HEK293 (cell line): Measurements from ENCODE around the gene PTPN3.

Experiments used
- CTCF ChIA-PET: fragments of 350-600 bp; formaldehyde crosslinking; extraction: SDS; loops from one replicate; lab custom pipeline; 2021; ENCODE audit warnings: antibody characterized with exemption; lab: Yijun Ruan, JAX
- POLR2A ChIA-PET: fragments of 300-600 bp; formaldehyde crosslinking; extraction: SDS; loops from one replicate; lab custom pipeline; 2020; ENCODE audit warnings: antibody characterized with exemption, inconsistent platforms; lab: Yijun Ruan, JAX
- H3K27ac ChIP-seq: fragments of 200-500 bp; sonication (Bioruptor generic); 2 replicates; pipeline ENCODE4 v1.5.1; 2014; ENCODE audit warnings: low read depth, low read length, control low read depth, inconsistent platforms; ENCODE audit errors: extremely low read depth
- H3K36me3 ChIP-seq, 2 experiments: fragments of 200-500 bp in 1 of 2; sonication (Bioruptor generic) in 1 of 2; 1 replicate in 1 of 2; 2 replicates in 1 of 2; pipeline ENCODE4 v1.5.1; 2014 to 2017; ENCODE audit warnings: inconsistent platforms in 2 of 2, low read length in 2 of 2; ENCODE audit not compliant: control insufficient read depth in 2 of 2, insufficient read depth in 1 of 2
- H3K4me1 ChIP-seq: fragments of 200-500 bp; sonication (Bioruptor generic); 2 replicates; pipeline ENCODE4 v1.5.1; 2014; ENCODE audit warnings: mild to moderate bottlenecking, low read length, inconsistent platforms; ENCODE audit not compliant: control insufficient read depth, insufficient read depth
- H3K4me3 ChIP-seq: 2 replicates; pipeline ENCODE4 v1.5.1; 2011; ENCODE audit warnings: low read depth, mild to moderate bottlenecking, control low read depth, low read length, moderate library complexity
- H3K9me3 ChIP-seq: fragments of 200-500 bp; sonication (Bioruptor generic); 2 replicates; pipeline ENCODE4 v1.5.1; 2014; ENCODE audit warnings: low read depth, low read length, inconsistent platforms; ENCODE audit not compliant: control insufficient read depth, insufficient read depth
- BCL11B ChIP-seq: fragments of 450-650 bp; formaldehyde crosslinking; IDR thresholded peaks from 2 replicates; pipeline ENCODE4 v1.5.1; 2016; ENCODE audit warnings: low read depth, missing biosample characterization, missing genetic modification characterization
- ZNF404 ChIP-seq: fragments of 450-650 bp; formaldehyde crosslinking; IDR thresholded peaks from 2 replicates; pipeline ENCODE4 v1.5.1; 2017; ENCODE audit warnings: missing biosample characterization, missing genetic modification characterization
- ZNF473 ChIP-seq: fragments of 450-650 bp; formaldehyde crosslinking; IDR thresholded peaks from 2 replicates; pipeline ENCODE4 v1.5.1; 2017; ENCODE audit warnings: missing biosample characterization, missing genetic modification characterization
- ZNF571 ChIP-seq: fragments of 450-650 bp; formaldehyde crosslinking; IDR thresholded peaks from 2 replicates; pipeline ENCODE4 v1.5.0; 2017; ENCODE audit warnings: missing biosample characterization, missing genetic modification characterization
- ZNF600 ChIP-seq: fragments of 450-650 bp; formaldehyde crosslinking; IDR thresholded peaks from 2 replicates; pipeline ENCODE4 v1.5.1; 2016; ENCODE audit warnings: missing biosample characterization, missing genetic modification characterization
- ZNF670 ChIP-seq: fragments of 450-650 bp; formaldehyde crosslinking; IDR thresholded peaks from 2 replicates; pipeline ENCODE4 v1.5.1; 2016; ENCODE audit warnings: missing biosample characterization, missing genetic modification characterization, low read depth
- ZNF776 ChIP-seq: fragments of 450-650 bp; formaldehyde crosslinking; IDR thresholded peaks from 2 replicates; pipeline ENCODE4 v1.5.0; 2017; ENCODE audit warnings: missing biosample characterization, missing genetic modification characterization, borderline replicate concordance
- TF ChIP-seq, protein P1 (sequence below): fragments of 450-650 bp; formaldehyde crosslinking; IDR thresholded peaks from 2 replicates; pipeline ENCODE4 v1.5.1; 2016; ENCODE audit warnings: missing biosample characterization, missing genetic modification characterization
- TF ChIP-seq, protein P2 (sequence below): fragments of 450-650 bp; formaldehyde crosslinking; IDR thresholded peaks from 2 replicates; pipeline ENCODE4 v1.5.1; 2017; ENCODE audit warnings: missing biosample characterization, missing genetic modification characterization
- TF ChIP-seq, protein P3 (sequence below): fragments of 450-650 bp; formaldehyde crosslinking; IDR thresholded peaks from 2 replicates; pipeline ENCODE4 v1.5.1; 2016; ENCODE audit warnings: missing biosample characterization, missing genetic modification characterization
- TF ChIP-seq, protein P4 (sequence below): fragments of 450-650 bp; formaldehyde crosslinking; IDR thresholded peaks from 2 replicates; pipeline ENCODE4 v1.5.1; 2017; ENCODE audit warnings: missing biosample characterization, missing genetic modification characterization
- TF ChIP-seq, protein P5 (sequence below): IDR thresholded peaks from 2 replicates; pipeline ENCODE4 v1.6.1; 2011; ENCODE audit warnings: mild to moderate bottlenecking, low read depth, low read length, borderline replicate concordance

The PTPN3 gene

DNA sequence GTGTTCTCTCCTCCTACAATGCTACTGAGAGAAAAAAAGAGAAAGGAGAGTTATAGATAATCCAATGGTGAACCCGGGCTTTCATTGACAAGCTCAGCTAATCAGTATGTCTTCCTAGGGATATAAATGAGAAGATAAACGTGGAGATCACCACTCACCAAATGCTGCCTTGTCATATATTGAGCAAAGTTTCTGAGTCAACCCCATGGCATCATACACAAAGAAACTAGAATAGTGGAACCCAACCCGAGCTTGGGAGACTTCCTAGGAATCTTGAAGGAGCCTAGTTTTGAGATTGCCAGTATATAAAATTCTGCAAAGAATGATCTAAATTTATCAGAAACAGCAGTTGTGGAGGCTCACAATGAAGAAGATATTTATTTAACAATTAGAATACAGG lies 47.8 kb downstream of the PTPN3 start (continued):
- TF ChIP-seq, protein P1, sequence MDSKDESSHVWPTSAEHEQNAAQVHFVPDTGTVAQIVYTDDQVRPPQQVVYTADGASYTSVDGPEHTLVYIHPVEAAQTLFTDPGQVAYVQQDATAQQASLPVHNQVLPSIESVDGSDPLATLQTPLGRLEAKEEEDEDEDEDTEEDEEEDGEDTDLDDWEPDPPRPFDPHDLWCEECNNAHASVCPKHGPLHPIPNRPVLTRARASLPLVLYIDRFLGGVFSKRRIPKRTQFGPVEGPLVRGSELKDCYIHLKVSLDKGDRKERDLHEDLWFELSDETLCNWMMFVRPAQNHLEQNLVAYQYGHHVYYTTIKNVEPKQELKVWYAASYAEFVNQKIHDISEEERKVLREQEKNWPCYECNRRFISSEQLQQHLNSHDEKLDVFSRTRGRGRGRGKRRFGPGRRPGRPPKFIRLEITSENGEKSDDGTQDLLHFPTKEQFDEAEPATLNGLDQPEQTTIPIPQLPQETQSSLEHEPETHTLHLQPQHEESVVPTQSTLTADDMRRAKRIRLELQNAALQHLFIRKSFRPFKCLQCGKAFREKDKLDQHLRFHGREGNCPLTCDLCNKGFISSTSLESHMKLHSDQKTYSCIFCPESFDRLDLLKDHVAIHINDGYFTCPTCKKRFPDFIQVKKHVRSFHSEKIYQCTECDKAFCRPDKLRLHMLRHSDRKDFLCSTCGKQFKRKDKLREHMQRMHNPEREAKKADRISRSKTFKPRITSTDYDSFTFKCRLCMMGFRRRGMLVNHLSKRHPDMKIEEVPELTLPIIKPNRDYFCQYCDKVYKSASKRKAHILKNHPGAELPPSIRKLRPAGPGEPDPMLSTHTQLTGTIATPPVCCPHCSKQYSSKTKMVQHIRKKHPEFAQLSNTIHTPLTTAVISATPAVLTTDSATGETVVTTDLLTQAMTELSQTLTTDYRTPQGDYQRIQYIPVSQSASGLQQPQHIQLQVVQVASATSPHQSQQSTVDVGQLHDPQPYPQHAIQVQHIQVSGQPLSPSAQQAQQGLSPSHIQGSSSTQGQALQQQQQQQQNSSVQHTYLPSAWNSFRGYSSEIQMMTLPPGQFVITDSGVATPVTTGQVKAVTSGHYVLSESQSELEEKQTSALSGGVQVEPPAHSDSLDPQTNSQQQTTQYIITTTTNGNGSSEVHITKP (tag by site-specific recombination), result no peak
- TF ChIP-seq, protein P2, sequence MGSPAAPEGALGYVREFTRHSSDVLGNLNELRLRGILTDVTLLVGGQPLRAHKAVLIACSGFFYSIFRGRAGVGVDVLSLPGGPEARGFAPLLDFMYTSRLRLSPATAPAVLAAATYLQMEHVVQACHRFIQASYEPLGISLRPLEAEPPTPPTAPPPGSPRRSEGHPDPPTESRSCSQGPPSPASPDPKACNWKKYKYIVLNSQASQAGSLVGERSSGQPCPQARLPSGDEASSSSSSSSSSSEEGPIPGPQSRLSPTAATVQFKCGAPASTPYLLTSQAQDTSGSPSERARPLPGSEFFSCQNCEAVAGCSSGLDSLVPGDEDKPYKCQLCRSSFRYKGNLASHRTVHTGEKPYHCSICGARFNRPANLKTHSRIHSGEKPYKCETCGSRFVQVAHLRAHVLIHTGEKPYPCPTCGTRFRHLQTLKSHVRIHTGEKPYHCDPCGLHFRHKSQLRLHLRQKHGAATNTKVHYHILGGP (tag by site-specific recombination), result no peak
- TF ChIP-seq, protein P3, sequence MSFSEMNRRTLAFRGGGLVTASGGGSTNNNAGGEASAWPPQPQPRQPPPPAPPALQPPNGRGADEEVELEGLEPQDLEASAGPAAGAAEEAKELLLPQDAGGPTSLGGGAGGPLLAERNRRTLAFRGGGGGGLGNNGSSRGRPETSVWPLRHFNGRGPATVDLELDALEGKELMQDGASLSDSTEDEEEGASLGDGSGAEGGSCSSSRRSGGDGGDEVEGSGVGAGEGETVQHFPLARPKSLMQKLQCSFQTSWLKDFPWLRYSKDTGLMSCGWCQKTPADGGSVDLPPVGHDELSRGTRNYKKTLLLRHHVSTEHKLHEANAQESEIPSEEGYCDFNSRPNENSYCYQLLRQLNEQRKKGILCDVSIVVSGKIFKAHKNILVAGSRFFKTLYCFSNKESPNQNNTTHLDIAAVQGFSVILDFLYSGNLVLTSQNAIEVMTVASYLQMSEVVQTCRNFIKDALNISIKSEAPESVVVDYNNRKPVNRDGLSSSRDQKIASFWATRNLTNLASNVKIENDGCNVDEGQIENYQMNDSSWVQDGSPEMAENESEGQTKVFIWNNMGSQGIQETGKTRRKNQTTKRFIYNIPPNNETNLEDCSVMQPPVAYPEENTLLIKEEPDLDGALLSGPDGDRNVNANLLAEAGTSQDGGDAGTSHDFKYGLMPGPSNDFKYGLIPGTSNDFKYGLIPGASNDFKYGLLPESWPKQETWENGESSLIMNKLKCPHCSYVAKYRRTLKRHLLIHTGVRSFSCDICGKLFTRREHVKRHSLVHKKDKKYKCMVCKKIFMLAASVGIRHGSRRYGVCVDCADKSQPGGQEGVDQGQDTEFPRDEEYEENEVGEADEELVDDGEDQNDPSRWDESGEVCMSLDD (tag by site-specific recombination), result no peak
- TF ChIP-seq ZNF776 (tag by site-specific recombination) (no peak), ZNF600 (tag by site-specific recombination) (no peak), ZNF404 (tag by site-specific recombination) (no peak), ZNF571 (no peak), ZNF473 (tag by site-specific recombination) (no peak), BCL11B (no peak), ZNF670 (tag by site-specific recombination) (no peak)
- TF ChIP-seq, protein P4, sequence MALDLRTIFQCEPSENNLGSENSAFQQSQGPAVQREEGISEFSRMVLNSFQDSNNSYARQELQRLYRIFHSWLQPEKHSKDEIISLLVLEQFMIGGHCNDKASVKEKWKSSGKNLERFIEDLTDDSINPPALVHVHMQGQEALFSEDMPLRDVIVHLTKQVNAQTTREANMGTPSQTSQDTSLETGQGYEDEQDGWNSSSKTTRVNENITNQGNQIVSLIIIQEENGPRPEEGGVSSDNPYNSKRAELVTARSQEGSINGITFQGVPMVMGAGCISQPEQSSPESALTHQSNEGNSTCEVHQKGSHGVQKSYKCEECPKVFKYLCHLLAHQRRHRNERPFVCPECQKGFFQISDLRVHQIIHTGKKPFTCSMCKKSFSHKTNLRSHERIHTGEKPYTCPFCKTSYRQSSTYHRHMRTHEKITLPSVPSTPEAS (tag by site-specific recombination), result no peak
- TF ChIP-seq, all 188 proteins: peak for 0

DNA sequence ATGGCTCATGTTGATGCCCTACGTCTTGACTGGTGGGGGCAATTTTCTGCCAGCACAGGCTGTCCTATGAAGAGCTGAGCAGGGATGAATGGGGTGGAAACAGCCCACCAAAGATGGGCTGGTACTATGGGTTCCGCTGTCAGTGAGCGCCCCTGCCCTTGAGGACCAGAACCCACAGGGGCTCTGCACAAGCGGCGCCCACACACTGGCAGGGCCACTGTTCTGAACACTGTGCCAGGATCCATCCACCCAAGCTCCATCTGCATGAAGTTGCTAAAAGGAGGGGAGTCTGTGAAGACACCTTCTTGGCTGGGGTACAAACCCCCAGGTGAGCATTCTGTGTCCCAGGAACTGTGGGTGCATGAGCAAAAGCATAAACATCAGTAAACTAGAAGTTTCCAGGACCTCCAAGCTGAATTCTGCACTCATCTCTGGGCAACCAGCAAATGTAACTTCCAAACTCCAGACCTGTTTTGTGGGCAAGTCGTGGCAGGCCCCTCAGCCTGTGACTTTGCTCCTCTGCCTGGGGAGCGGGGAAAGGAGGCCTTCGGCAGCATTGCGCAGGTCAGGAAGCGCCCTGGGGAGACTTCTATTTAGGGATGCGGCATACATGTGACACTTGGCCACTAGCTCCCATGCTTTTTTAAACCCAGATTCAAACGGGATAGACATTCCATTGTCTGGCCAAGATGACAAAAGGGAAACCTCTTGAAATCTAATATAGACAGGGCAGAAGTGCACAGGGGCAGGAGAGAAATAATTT lies 48.9 kb downstream of the PTPN3 start:
- TF ChIP-seq, protein P5, sequence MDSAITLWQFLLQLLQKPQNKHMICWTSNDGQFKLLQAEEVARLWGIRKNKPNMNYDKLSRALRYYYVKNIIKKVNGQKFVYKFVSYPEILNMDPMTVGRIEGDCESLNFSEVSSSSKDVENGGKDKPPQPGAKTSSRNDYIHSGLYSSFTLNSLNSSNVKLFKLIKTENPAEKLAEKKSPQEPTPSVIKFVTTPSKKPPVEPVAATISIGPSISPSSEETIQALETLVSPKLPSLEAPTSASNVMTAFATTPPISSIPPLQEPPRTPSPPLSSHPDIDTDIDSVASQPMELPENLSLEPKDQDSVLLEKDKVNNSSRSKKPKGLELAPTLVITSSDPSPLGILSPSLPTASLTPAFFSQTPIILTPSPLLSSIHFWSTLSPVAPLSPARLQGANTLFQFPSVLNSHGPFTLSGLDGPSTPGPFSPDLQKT, result no peak
- ChIA-PET CTCF (interaction anchor here (0.5 to 3.9 kb wide), 6 partner anchors 7 to 427 kb away, joined by 3 to 36 read pairs (median 3); no protein-coding TSS in a partner anchor), POLR2A (no interaction called here)
- peaks cover 0 to 17% of the 10 kb centered on the region in 2 experiments; a peak in 1 of 3 replicates for H3K36me3 ChIP-seq
- H3K27ac ChIP-seq, result no peak overlapping the region
- H3K4me3 ChIP-seq, result no peak overlapping the region
- H3K9me3 ChIP-seq, result no peaks in the 10 kb centered on the region
- H3K4me1 ChIP-seq, result 0 out of 2 replicates have a peak, but pooled peaks cover 3% of the 10 kb centered on the region
